Stimulated activated CD4-positive, alpha-beta T cell treated with anti-CD3 and anti-CD28 coated beads, Interleukin-1b, Interleukin-23, amount 100 ng/mL, for 48 hours (primary cell): ENCODE results near the gene SH3PXD2B.
"Not testable (repeated sequence)": the region's sequence is repeated elsewhere in the genome, so short reads cannot be mapped to it uniquely, and the experiment has no call there.

Experiments
- DNase-seq: peaks from one replicate; pipeline ENCODE4 v3.0.0-alpha.2; 2020

The SH3PXD2B gene

GRCh38 chr5:172362755-172363154 is 91.6 kb downstream of the SH3PXD2B start:
- DNase-seq, result no peak

GRCh38 chr5:172361566-172362238 is 92.6 kb downstream of the SH3PXD2B start:
- peak; percentile 62 for DNase-seq

GRCh38 chr5:172358345-172358744 is 96.0 kb downstream of the SH3PXD2B start:
- no peak for DNase-seq

GRCh38 chr5:172356527-172356926 is 97.8 kb downstream of the SH3PXD2B start:
- no peak for DNase-seq

- no peak for DNase-seq
Observed at GRCh38 chr5:172356047-172356446, 98.3 kb downstream of the SH3PXD2B start.

GRCh38 chr5:172353846-172354245 is 100.5 kb downstream of the SH3PXD2B start:
- no peak for DNase-seq

GRCh38 chr5:172353271-172353812 is 101.0 kb downstream of the SH3PXD2B start:
- DNase-seq, result no peak

- DNase-seq, result not testable (repeated sequence)
Observed at GRCh38 chr5:172352526-172352925, 101.8 kb downstream of the SH3PXD2B start.

- DNase-seq, result no peak
Observed at GRCh38 chr5:172351240-172351778, 103.0 kb downstream of the SH3PXD2B start.

GRCh38 chr5:172350212-172351181 is 103.8 kb downstream of the SH3PXD2B start:
- DNase-seq, result no peak

GRCh38 chr5:172348733-172349132 is 105.6 kb downstream of the SH3PXD2B start:
- not testable (repeated sequence) for DNase-seq

GRCh38 chr5:172348084-172348483 is 106.2 kb downstream of the SH3PXD2B start:
- DNase-seq, result no peak

- DNase-seq, result no peak
Observed at GRCh38 chr5:172347496-172348052, 106.8 kb downstream of the SH3PXD2B start.

- no peak for DNase-seq
Observed at GRCh38 chr5:172345881-172346280, 108.4 kb downstream of the SH3PXD2B start.

- no peak for DNase-seq
Observed at GRCh38 chr5:172344855-172345409, 109.4 kb downstream of the SH3PXD2B start.

GRCh38 chr5:172343741-172344140 is 110.6 kb downstream of the SH3PXD2B start:
- DNase-seq, result no peak

GRCh38 chr5:172342918-172343317 is 111.4 kb downstream of the SH3PXD2B start:
- no peak for DNase-seq

- DNase-seq, result no peak
Observed at GRCh38 chr5:172339264-172340180, 114.8 kb downstream of the SH3PXD2B start.

GRCh38 chr5:172336676-172337285 is 117.5 kb downstream of the SH3PXD2B start:
- DNase-seq, result no peak

GRCh38 chr5:172336264-172336663 is 118.1 kb downstream of the SH3PXD2B start:
- no peak for DNase-seq

- no peak for DNase-seq
Observed at GRCh38 chr5:172335721-172336120, 118.6 kb downstream of the SH3PXD2B start.
